ENCODE results near the gene GAB1. TPM values are rescaled to one million over a fixed set of nuclear protein-coding genes. Genes with fewer than 3 reads are reported as not detected.

Gene GAB1
- total and polyA plus RNA-seq, 8 donors, result 43.5 to 109 (median 90.7) TPM

- no peak for TF ChIP-seq CTCF (IDR thresholded peaks at IDR 0.05)
- Histone ChIP-seq H3K9me3 (no peaks in the 10 kb centered on the region), H3K36me3 (no peaks in the 10 kb centered on the region), H3K4me1 (peaks cover 14 to 42% of the 10 kb centered on the region in 2 donors), H3K4me3 (no peak overlapping the region), H3K27ac (no peak overlapping the region), H3K27me3 (no peaks in the 10 kb centered on the region)
- DNase-seq (no peak), ATAC-seq (no peak)
- intact Hi-C loops (cut with DNase I), result no loop called here
Measured at GRCh38 chr4:143410015-143410414, 73.3 kb downstream of the GAB1 start.

- ATAC-seq (peak; percentile 31), DNase-seq (no peak)
- Histone ChIP-seq H3K27ac (peak overlapping the region; percentile 3 to 15), H3K4me3 (no peak overlapping the region), H3K9me3 (no peaks in the 10 kb centered on the region), H3K4me1 (peaks cover 14 to 25% of the 10 kb centered on the region in 2 donors), H3K36me3 (peaks cover 0 to 10% of the 10 kb centered on the region in 2 donors), H3K27me3 (no peaks in the 10 kb centered on the region)
- intact Hi-C loops (cut with DNase I), result no loop called here
- no peak for TF ChIP-seq CTCF (IDR thresholded peaks at IDR 0.05)
Measured at GRCh38 chr4:143411527-143412419, 75.1 kb downstream of the GAB1 start.

- Histone ChIP-seq H3K4me3 (no peak overlapping the region), H3K36me3 (peaks cover 0 to 14% of the 10 kb centered on the region in 2 donors), H3K27me3 (no peaks in the 10 kb centered on the region), H3K9me3 (no peaks in the 10 kb centered on the region), H3K27ac (peak overlapping the region in 1 of 2 donors; percentile 3), H3K4me1 (peaks cover 9 to 19% of the 10 kb centered on the region in 2 donors)
- intact Hi-C loops (cut with DNase I), result no loop called here
- DNase-seq (no peak), ATAC-seq (no peak)
- TF ChIP-seq CTCF (IDR thresholded peaks at IDR 0.05), result no peak
Measured at GRCh38 chr4:143412420-143412758, 75.7 kb downstream of the GAB1 start.

- Histone ChIP-seq H3K27ac (no peak overlapping the region), H3K4me1 (no peaks in the 10 kb centered on the region), H3K36me3 (peaks cover 0 to 21% of the 10 kb centered on the region in 2 donors), H3K9me3 (no peaks in the 10 kb centered on the region), H3K27me3 (no peaks in the 10 kb centered on the region), H3K4me3 (no peak overlapping the region)
- DNase-seq (no peak), ATAC-seq (no peak)
- intact Hi-C loops (cut with DNase I), result no loop called here
- TF ChIP-seq CTCF (IDR thresholded peaks at IDR 0.05), result no peak
Measured at GRCh38 chr4:143417679-143418403, 81.2 kb downstream of the GAB1 start.

GRCh38 chr4:143420227-143420626, 83.6 kb downstream of the GAB1 start:
- ATAC-seq (no peak), DNase-seq (no peak)
- intact Hi-C loops (cut with DNase I), result no loop called here
- Histone ChIP-seq H3K4me1 (no peaks in the 10 kb centered on the region), H3K4me3 (no peak overlapping the region), H3K9me3 (no peaks in the 10 kb centered on the region), H3K27ac (no peak overlapping the region), H3K27me3 (no peaks in the 10 kb centered on the region), H3K36me3 (peaks cover 0 to 21% of the 10 kb centered on the region in 2 donors)
- no peak for TF ChIP-seq CTCF (IDR thresholded peaks at IDR 0.05)
